Stimulated activated CD8-positive, alpha-beta memory T cell treated with anti-CD3 and anti-CD28 coated beads, Interleukin-15, amount 100 ng/mL, for 48 hours (primary cell): ENCODE measurements around the gene ANKRD13C.

Experiments
- DNase-seq, 2 donors: peaks; one replicate each; pipeline ENCODE4 v3.0.0-alpha.2; 2020; ENCODE audit warnings: low read depth in 2 of 2

ANKRD13C gene

DNA sequence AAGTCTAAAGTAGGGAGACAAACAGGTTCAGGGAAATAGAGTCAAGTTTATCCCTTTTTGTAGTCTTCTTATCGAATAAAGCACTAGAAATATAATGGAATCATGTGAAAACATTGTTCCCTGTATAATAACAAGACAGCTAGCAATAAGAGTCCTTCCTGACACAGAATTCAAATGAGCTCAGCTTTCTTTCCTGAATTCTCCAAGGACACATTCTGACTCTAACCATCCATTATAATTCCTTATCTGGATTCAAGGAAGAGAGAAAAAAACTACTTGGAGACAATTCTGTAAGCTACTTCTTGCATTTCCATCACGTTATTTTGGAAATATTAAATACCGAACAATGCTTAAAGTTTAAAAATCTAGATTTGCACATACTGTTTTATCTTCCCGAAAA lies 58.8 kb downstream of the ANKRD13C start:
- no peak for DNase-seq

DNA sequence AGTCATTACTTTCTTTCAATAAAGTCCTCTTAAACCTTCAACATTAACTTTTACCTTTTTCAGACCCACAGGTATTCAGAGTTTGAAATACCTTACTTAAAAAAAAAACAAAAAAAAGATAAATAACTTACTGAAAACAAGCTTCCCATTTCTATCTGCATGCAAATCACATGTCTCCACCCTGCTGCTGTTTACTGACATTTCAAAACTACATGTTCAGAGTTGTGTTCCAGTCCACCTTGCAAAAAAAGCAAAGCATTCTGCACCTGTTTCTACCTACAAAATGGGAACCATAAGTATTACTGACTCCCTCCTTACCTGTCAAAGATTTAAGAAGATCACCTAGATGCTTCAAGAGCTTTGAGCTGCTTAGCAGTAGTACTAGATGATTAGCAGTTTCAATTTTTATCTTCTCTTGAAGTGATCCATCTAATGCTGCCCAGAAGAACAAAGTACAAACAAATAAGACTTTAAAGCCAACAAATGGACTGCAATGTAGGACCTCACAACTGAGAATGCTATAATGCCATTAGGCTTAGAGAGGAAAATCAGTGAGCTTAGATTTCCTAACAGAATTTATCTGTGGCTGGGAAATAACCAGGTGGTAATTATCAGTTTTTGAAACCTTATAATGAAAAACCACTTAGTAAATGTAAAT lies 61.2 kb downstream of the ANKRD13C start:
- no peak for DNase-seq

DNA sequence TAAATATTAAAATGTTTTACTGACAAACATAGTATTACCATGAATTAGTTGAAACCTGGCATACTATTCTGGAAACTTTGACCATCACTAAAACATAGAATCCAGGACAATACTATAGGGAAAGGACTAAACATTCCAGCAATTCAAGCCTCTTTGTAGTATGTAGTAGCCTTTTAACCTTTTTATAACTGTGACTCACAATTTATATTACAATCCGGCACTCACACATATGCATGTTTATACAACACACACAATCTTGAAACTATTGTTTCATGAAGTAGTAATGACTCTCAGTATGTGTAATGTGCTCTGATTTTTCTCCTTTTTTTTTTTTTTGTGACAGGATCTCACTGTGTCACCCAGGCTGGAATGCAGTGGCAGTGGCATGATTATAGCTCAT lies 64.3 kb downstream of the ANKRD13C start:
- DNase-seq, result no peak

- DNase-seq, result no peak
Observed at GRCh38 chr1:70288166-70288565, 66.4 kb downstream of the ANKRD13C start.

DNA sequence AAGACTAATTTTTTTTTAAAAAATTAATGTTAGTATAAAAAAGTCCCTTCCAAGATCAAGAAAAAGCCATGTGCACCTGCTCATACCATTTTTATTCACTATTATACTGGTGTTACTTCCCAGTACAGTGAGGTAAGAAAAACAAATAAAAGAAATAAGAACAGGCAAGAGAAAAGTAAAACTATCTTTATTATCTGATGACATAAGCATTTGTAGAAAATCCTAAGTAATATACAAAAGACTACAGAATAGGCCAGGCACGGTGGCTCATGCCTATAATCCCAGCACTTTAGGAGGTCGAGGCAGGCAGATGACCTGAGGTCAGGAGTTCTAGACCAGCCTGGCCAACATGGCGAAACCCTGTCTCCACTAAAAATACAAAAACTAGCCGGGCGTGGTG lies 68.1 kb downstream of the ANKRD13C start:
- no peak for DNase-seq

DNA sequence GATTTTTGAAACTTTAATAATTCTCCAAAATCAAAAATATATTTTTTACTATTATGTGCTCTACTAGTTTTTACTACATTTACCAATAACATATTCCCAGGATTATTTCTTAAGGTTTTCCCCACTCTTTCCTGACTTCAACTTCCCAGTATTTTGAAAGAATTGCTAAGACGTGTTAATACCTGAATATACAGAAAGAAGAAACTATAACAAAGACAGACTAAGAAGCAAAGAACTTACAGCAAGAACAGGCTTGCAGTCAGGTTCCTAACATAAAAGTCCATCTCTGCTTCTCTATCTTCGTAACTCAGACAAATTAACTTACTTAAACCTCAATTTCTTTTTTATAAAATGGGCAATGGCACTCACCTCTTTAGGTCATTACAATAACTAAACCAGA lies 70.2 kb downstream of the ANKRD13C start:
- no peak for DNase-seq

DNA sequence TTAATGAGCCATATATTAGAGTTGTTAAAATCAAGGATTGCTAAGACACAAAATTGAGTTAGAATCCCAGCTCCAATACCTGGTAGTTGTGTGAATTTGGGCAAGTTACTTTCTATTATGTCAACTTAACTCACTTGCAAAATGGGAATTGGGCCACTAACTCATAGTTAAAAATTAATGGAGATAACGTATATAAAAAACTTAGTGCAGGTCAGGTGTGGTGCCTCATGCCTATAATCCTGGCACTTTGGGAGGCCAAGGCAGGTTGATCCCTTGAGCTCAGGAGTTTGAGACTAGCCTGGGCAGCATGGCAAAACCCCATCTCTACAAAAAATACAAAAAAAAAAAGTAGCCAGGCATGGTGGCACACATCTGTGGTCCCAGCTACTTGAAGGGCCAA lies 75.8 kb downstream of the ANKRD13C start:
- no peak for DNase-seq

- DNase-seq, result no peak
Observed at GRCh38 chr1:70277875-70278274, 76.6 kb downstream of the ANKRD13C start.

DNA sequence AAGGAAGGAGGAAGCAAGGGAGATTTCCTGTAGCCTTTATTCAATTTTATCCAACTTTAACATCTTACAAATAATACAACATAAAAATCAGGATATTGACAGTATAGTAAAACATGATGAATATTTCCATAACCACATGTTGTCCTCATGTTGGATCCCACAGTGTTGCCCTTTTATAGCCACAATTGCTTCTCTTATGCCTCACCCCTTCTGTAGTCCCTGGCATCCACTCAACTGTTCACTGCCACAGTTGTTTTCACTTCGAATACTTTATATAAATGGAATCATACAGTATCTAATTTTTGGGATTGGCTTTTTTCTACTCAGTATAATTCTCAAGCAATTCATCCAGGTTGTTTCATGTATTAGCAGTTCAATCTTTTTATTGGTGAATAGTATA lies 88.6 kb downstream of the ANKRD13C start:
- DNase-seq, result no peak

DNA sequence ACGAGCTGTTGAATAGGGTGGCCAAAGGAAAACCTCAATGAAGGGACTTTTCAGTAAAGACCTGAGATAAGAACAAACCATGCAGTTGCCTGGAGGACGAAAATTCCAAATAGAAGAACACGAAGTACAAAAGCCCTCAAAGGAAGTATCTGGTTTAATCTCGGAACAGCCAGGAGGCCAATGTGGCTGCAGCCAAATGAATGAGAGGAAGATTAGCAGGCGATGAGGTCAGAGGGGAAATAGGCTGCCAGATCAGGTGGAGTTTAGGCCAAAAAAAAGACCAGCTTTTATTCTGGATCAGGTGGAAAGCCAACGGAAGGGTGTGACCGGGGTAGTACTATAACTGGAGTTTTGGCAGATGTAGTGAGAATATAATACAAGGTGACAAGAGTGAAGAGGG lies 89.7 kb downstream of the ANKRD13C start:
- no peak for DNase-seq

GRCh38 chr1:70256664-70257063 lies 97.9 kb downstream of the ANKRD13C start:
- DNase-seq, result no peak

DNA sequence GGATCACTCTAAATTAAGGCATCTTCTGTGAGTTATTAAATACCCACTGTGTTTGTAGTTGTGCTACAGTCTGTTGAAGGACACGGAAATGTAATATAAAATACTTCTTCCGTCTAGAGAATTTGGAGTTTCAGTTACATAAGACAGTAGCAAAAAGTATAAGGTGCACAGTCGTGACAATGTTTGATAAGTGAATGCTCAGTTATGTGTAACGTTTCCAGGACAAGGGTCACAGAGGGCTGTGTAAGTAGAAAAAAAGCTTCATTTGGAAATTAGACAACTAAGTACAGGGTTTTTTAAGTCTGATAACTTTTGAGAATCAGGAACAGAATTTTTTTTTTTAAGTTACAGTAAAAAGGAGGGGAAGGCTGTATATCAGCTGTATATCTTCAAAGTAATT lies 105.8 kb downstream of the ANKRD13C start:
- DNase-seq, result no peak

- no peak for DNase-seq
Observed at GRCh38 chr1:70247768-70248167, 106.8 kb downstream of the ANKRD13C start.

GRCh38 chr1:70247122-70247521 lies 107.4 kb downstream of the ANKRD13C start:
- no peak for DNase-seq

DNA sequence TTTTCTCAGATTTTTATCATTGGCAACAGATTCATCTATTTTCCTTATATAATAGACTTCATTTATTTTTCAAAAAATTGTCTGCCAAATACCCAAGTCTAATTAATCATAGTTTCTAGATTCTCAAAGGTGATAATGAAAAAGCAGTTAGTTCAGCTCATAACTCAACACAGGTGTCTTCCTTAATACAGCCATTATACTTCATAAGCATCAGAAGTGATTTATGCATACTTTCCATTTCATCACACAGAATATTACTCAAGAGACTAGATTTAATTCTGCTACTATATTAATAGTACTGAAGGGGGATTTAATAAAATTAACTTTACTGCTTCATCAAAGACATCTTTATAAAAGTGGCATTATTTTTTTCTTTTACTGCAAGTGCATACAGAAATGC lies 114.6 kb downstream of the ANKRD13C start:
- DNase-seq, result no peak

DNA sequence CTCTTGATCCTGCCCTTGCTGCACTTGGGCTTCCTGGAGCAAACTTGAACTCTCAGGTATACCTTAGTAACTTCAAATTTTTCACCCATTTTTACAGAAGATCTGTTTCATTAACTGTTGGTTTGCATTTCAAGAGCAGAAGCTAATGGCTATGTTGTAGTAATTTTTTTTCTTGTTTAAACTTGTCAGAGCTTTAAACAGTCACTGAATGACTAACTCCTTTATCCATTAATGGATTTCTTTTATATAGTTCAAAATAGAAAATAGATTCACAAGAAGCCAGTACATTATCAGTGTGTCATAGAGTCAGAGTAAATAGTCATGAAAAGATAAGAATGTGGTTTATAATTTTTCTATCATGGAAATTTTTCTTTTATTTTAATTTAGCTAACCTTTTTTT lies 119.8 kb downstream of the ANKRD13C start:
- no peak for DNase-seq

DNA sequence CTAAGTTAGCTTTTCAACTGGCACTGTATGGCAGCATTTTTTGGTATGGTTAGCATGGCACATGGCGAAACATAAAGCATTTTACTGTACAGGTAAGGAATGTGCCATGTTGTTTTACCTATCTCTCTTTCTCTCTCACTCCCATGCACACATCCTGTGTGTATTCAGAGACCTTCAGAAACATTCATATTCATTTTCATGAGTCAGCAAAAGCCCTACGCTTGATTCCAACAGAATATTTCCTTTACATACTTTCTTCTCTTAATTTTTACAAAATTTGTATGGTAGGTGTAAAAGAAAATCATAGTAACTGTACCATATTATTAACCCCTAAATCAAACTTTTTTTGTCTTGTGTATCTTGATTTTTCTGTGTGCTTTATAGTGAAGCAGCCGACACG lies 123.0 kb downstream of the ANKRD13C start:
- no peak for DNase-seq

DNA sequence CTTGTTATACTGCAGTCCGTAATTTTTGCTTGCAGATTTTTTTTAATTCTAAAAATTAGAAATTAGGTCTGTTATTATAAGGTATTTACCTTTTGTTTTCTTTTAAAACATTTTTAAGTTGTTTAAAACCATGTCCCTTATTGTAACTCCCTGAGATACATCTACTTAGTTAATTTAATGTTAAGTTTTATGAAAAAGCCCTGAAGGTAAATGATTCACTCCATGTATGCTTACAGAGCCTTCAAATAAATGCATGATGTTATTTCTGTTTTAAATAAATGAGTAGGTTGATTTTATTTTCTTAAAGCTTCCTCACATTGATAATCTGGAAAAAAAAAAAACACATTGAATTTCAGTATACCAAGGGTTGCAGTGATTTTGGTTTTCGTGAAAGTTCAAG lies 125.9 kb downstream of the ANKRD13C start:
- no peak for DNase-seq

DNA sequence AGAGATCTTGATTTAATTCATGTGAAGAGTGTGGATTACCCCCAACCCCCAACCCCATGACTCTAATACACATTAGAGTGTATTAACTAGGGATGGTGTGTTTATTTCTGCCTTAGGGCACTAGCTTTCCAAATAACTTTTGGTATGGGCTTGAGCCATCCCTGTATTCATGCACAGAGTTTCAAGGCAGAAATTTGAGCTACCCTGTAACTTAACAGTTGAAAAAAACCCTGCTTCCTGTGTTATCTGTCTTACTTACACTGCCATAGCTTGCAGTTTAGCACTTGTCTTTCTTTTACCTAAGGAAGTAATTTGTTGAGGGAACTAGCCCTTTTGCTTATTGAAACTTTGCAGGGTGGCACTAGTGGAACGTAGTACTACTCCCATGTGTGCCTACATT lies 127.1 kb downstream of the ANKRD13C start:
- no peak for DNase-seq

- DNase-seq, result no peak
Observed at GRCh38 chr1:70224954-70225353, 129.6 kb downstream of the ANKRD13C start.

- DNase-seq, result no peak
Observed at GRCh38 chr1:70222716-70223235, 131.7 kb downstream of the ANKRD13C start.

GRCh38 chr1:70221238-70222121 lies 133.0 kb downstream of the ANKRD13C start, which contains the start of gene SRSF11:
Gene SRSF11 (plus strand): TSS chr1:70221380. CDS start chr1:70221637, 257 bp downstream.
- DNase-seq, result peak; percentile 95 to 96
